NCI-H2029 treated with DMSO at 0.1 percent for 48 hours (cell line): ENCODE data around the gene SFXN4.
"Not testable (repeated sequence)": the region's sequence is repeated elsewhere in the genome, so short reads cannot be mapped to it uniquely, and the experiment has no call there.

Experiments
- DNase-seq: peaks from one replicate; lab custom pipeline; 2025; lab: John Stamatoyannopoulos, UW

The SFXN4 gene

GRCh38 chr10:119190954-119191785 lies 25.7 kb upstream of the SFXN4 start:
- DNase-seq = no peak

- DNase-seq = no peak
These were observed 24.8 kb upstream of the SFXN4 start for GRCh38 chr10:119190353-119190752.

- DNase-seq = no peak
These were observed 24.3 kb upstream of the SFXN4 start for GRCh38 chr10:119189811-119190282.

- no peak for DNase-seq
These were observed 18.3 kb upstream of the SFXN4 start for GRCh38 chr10:119183664-119184412.

- DNase-seq = not testable (repeated sequence)
These were observed 15.4 kb upstream of the SFXN4 start for GRCh38 chr10:119180850-119181400.

- DNase-seq = peak; percentile 67
These were observed 13.0 kb upstream of the SFXN4 start, which contains the start of gene PRDX3 for GRCh38 chr10:119178372-119179119. PRDX3 (minus strand) TSS chr10:119178812; CDS start chr10:119178790, 22 bp downstream.

- DNase-seq = no peak
These were observed 12.3 kb upstream of the SFXN4 start for GRCh38 chr10:119177708-119178371.

- no peak for DNase-seq
These were observed 10.7 kb upstream of the SFXN4 start for GRCh38 chr10:119176166-119176565.

GRCh38 chr10:119174109-119174508 lies 8.6 kb upstream of the SFXN4 start:
- no peak for DNase-seq

- DNase-seq = no peak
These were observed 1.5 kb upstream of the SFXN4 start for GRCh38 chr10:119167041-119167440.

GRCh38 chr10:119166564-119166963 lies 1.1 kb upstream of the SFXN4 start:
- no peak for DNase-seq

- DNase-seq = no peak
These were observed 595 bp upstream of the SFXN4 start for GRCh38 chr10:119166118-119166500.

GRCh38 chr10:119162452-119163092 lies 2.9 kb downstream of the SFXN4 start:
- no peak for DNase-seq

GRCh38 chr10:119161680-119162451 lies 3.6 kb downstream of the SFXN4 start:
- DNase-seq = no peak

GRCh38 chr10:119159332-119159731 lies 6.2 kb downstream of the SFXN4 start:
- no peak for DNase-seq

- no peak for DNase-seq
These were observed 11.9 kb downstream of the SFXN4 start for GRCh38 chr10:119153661-119154060.

- no peak for DNase-seq
These were observed 12.5 kb downstream of the SFXN4 start for GRCh38 chr10:119153041-119153440.

GRCh38 chr10:119151601-119152000 lies 13.9 kb downstream of the SFXN4 start:
- not testable (repeated sequence) for DNase-seq

- no peak for DNase-seq
These were observed 15.8 kb downstream of the SFXN4 start for GRCh38 chr10:119149729-119150128.

- DNase-seq = no peak
These were observed 16.4 kb downstream of the SFXN4 start for GRCh38 chr10:119149157-119149556.
